ENCODE measurements around the gene SMG7.

DNA sequence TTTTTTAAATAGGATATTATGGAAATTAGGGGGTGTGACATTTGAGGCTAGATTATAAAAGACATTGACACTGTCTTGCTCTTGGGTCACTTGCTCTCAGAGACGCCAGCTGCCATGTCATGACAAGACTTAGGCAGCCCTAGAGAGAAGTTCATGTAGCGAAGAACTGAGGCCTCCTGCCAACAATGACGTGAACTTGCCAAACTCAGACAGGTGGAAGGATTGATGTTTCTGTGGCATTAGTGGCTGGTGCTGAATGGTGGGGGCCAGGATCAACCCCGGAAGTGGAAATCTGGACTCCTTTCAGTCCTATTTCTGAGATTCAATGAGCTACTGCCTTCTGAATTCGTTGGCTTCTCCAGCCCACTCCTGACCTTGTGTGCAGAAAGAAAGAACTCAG is 103.3 kb downstream of the SMG7 start:
- TF ChIP-seq, protein P1, sequence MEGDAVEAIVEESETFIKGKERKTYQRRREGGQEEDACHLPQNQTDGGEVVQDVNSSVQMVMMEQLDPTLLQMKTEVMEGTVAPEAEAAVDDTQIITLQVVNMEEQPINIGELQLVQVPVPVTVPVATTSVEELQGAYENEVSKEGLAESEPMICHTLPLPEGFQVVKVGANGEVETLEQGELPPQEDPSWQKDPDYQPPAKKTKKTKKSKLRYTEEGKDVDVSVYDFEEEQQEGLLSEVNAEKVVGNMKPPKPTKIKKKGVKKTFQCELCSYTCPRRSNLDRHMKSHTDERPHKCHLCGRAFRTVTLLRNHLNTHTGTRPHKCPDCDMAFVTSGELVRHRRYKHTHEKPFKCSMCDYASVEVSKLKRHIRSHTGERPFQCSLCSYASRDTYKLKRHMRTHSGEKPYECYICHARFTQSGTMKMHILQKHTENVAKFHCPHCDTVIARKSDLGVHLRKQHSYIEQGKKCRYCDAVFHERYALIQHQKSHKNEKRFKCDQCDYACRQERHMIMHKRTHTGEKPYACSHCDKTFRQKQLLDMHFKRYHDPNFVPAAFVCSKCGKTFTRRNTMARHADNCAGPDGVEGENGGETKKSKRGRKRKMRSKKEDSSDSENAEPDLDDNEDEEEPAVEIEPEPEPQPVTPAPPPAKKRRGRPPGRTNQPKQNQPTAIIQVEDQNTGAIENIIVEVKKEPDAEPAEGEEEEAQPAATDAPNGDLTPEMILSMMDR (IDR thresholded peaks at IDR 0.05; ENCODE audit: low read depth, low read length, poor library complexity, severe bottlenecking): no peak
- no peak for TF ChIP-seq EZH2phosphoT487 (IDR thresholded peaks at IDR 0.05; ENCODE audit: borderline replicate concordance, low read length)
